CD4-positive, alpha-beta T cell treated with Interleukin-15 for 1 hour (primary cell): Measurements from ENCODE around the gene USP1.

Source experiments
- DNase-seq: peaks from one replicate; pipeline ENCODE4 v3.0.0-alpha.2; 2020

The USP1 gene

GRCh38 chr1:62493656-62494055, 56.8 kb downstream of the USP1 start:
- no peak for DNase-seq

DNA sequence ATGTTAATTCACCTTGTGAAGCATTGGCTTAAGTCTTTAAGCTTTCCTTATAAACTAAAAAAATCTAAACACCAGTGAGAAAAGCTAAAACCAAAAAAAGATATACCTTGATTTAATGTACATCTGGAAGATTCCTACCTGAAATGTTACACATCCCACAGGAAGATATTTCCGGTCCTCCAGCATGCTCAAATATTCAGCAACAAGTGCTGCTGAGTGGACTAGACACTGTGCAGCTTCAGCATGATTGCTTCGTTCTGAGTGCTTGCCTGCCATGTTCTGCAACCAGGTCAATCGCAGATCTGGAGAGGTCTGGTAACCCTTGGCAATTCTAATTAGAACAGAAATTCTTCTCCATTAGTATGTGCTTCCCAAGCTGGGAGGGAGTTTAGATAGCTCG, 57.3 kb downstream of the USP1 start:
- DNase-seq = no peak

DNA sequence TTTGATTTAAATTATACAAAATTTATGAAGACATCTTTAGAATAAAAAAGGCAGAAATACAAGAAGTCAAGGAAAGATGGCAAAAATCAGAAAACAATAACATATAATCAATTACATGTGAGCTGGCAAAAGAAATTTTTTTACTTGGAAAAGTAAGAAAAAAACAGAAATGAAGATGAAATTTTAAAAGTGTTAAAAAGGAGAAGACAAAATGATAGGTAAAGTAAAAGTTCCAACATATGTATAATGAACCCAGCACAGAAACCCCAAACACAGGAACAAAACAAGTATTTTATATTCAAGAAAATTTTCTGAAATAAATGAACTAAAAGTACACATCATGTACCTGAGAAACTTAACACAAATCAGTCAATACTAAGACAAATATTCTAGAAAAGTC, 63.4 kb downstream of the USP1 start:
- DNase-seq = no peak
